ENCODE results near the gene RAB17. TPM values are rescaled to one million over a fixed set of nuclear protein-coding genes. Genes with fewer than 3 reads are reported as not detected.
"Not testable (repeated sequence)": the region's sequence is repeated elsewhere in the genome, so short reads cannot be mapped to it uniquely, and the experiment has no call there.

RAB17 gene
- total and polyA plus RNA-seq, 2 donors from 2014 or later, result 59.1 to 151 TPM

GRCh38 chr2:237612527-237613357 is 22.2 kb upstream of the RAB17 start:
- intact Hi-C loops (cut with DNase I), result no loop called here
- Histone ChIP-seq H3K36me3 (ENCODE audit: control insufficient read depth in 2 of 3, insufficient read depth in 3 of 3, low read length in 3 of 3) (no peaks in the 10 kb centered on the region), H3K27ac (ENCODE audit: low read depth in 2 of 2, low read length in 2 of 2) (no peak overlapping the region), H3K9me3 (ENCODE audit: control insufficient read depth in 2 of 3, insufficient read depth in 1 of 3, low read length in 3 of 3) (no peaks in the 10 kb centered on the region), H3K4me1 (ENCODE audit: control insufficient read depth in 2 of 3, insufficient read depth in 2 of 3, low read depth in 1 of 3, low read length in 3 of 3) (peaks cover 2 to 29% (median 25%) of the 10 kb centered on the region in 3 donors), H3K27me3 (ENCODE audit: control insufficient read depth, insufficient read depth, low read length) (no peaks in the 10 kb centered on the region), H3K9ac (ENCODE audit: low read length in 3 of 3) (no peak overlapping the region), H3K4me3 (ENCODE audit: low read length in 3 of 3) (no peak overlapping the region)
- no peak for FAIRE-seq
- DNase-seq, result no peak
- TF ChIP-seq, protein P1, sequence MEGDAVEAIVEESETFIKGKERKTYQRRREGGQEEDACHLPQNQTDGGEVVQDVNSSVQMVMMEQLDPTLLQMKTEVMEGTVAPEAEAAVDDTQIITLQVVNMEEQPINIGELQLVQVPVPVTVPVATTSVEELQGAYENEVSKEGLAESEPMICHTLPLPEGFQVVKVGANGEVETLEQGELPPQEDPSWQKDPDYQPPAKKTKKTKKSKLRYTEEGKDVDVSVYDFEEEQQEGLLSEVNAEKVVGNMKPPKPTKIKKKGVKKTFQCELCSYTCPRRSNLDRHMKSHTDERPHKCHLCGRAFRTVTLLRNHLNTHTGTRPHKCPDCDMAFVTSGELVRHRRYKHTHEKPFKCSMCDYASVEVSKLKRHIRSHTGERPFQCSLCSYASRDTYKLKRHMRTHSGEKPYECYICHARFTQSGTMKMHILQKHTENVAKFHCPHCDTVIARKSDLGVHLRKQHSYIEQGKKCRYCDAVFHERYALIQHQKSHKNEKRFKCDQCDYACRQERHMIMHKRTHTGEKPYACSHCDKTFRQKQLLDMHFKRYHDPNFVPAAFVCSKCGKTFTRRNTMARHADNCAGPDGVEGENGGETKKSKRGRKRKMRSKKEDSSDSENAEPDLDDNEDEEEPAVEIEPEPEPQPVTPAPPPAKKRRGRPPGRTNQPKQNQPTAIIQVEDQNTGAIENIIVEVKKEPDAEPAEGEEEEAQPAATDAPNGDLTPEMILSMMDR (IDR thresholded peaks at IDR 0.05; ENCODE audit: borderline replicate concordance, extremely low read depth, insufficient read depth), result no peak

- H3K36me3 ChIP-seq (ENCODE audit: control insufficient read depth in 2 of 3, insufficient read depth in 3 of 3, low read length in 3 of 3); H3K9ac ChIP-seq (ENCODE audit: low read length in 3 of 3); H3K9me3 ChIP-seq (ENCODE audit: control insufficient read depth in 2 of 3, insufficient read depth in 1 of 3, low read length in 3 of 3); H3K27me3 ChIP-seq (ENCODE audit: control insufficient read depth, insufficient read depth, low read length); H3K4me3 ChIP-seq (ENCODE audit: low read length in 3 of 3); DNase-seq; H3K27ac ChIP-seq (ENCODE audit: low read depth in 2 of 2, low read length in 2 of 2); H3K4me1 ChIP-seq (ENCODE audit: control insufficient read depth in 2 of 3, insufficient read depth in 2 of 3, low read depth in 1 of 3, low read length in 3 of 3); FAIRE-seq; intact Hi-C loops (cut with DNase I): not testable (repeated sequence)
These were observed 16.0 kb upstream of the RAB17 start for GRCh38 chr2:237606522-237606921.

DNA sequence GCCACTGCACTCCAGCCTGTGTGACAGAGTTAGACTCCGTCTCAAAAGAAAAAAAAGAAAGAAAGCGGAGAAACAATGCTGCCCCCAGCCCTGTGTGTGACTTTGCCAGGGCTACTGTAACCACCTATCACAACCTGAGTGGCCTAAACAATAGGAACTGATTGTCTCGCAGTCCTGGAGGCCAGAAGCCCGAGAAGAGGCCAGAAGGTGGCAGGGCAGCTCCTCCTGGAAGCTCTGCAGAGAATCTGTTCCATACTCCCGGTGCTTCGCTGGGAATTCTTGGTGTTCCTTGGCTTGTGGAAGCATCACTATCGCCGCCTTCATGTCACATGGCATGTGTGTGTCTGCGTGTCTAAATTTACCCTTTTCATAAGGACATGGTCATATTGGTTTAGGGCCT is 14.4 kb upstream of the RAB17 start:
- Histone ChIP-seq H3K9me3 (ENCODE audit: control insufficient read depth in 2 of 3, insufficient read depth in 1 of 3, low read length in 3 of 3) (no peaks in the 10 kb centered on the region), H3K27me3 (ENCODE audit: control insufficient read depth, insufficient read depth, low read length) (no peaks in the 10 kb centered on the region), H3K27ac (ENCODE audit: low read depth in 2 of 2, low read length in 2 of 2) (no peak overlapping the region), H3K36me3 (ENCODE audit: control insufficient read depth in 2 of 3, insufficient read depth in 3 of 3, low read length in 3 of 3) (no peaks in the 10 kb centered on the region), H3K4me1 (ENCODE audit: control insufficient read depth in 2 of 3, insufficient read depth in 2 of 3, low read depth in 1 of 3, low read length in 3 of 3) (peaks cover 0 to 6% (median 6%) of the 10 kb centered on the region in 3 donors), H3K9ac (ENCODE audit: low read length in 3 of 3) (no peak overlapping the region), H3K4me3 (ENCODE audit: low read length in 3 of 3) (no peak overlapping the region)
- intact Hi-C loops (cut with DNase I), result no loop called here
- TF ChIP-seq, protein P1 (IDR thresholded peaks at IDR 0.05; ENCODE audit: borderline replicate concordance, extremely low read depth, insufficient read depth), result peak; percentile 12
- DNase-seq, result no peak
- FAIRE-seq, result no peak

DNA sequence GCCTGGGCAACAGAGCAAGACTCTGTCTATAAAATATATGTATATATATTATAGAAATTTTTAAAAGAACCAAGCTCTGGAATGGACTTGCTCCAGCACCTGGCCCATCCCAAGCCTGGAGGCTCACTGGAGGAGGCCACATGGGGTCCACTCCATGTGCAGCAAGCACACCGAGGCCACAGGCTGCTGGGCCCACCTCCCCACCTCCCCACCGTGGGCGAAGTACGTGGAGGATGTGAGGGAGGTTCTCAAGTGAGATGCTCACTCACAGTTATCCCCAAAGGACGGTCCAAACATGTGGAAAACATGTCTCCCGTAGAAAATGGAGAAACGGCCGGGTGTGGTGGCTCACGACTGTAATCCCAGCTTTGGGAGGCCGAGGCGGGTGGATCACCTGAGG is 13.9 kb upstream of the RAB17 start:
- FAIRE-seq, result no peak

More for the DNA sequence above, 13.9 kb upstream of the RAB17 start:
- H3K4me1 ChIP-seq (ENCODE audit: control insufficient read depth in 2 of 3, insufficient read depth in 2 of 3, low read depth in 1 of 3, low read length in 3 of 3), result peaks cover 0 to 6% (median 6%) of the 10 kb centered on the region in 3 donors
- no peaks in the 10 kb centered on the region for H3K27me3 ChIP-seq (ENCODE audit: control insufficient read depth, insufficient read depth, low read length)
- no peak overlapping the region for H3K9ac ChIP-seq (ENCODE audit: low read length in 3 of 3)
- no peaks in the 10 kb centered on the region for H3K36me3 ChIP-seq (ENCODE audit: control insufficient read depth in 2 of 3, insufficient read depth in 3 of 3, low read length in 3 of 3)
- DNase-seq, result peak in 1 of 5 donors; percentile 74
- no peak overlapping the region for H3K27ac ChIP-seq (ENCODE audit: low read depth in 2 of 2, low read length in 2 of 2)
- intact Hi-C loops (cut with DNase I), result no loop called here
- TF ChIP-seq, protein P1 (IDR thresholded peaks at IDR 0.05; ENCODE audit: borderline replicate concordance, extremely low read depth, insufficient read depth), result no peak
- no peak overlapping the region for H3K4me3 ChIP-seq (ENCODE audit: low read length in 3 of 3)
- H3K9me3 ChIP-seq (ENCODE audit: control insufficient read depth in 2 of 3, insufficient read depth in 1 of 3, low read length in 3 of 3), result no peaks in the 10 kb centered on the region

Measured in kidney (tissue), 14 donors.